NCI-H1092 (cell line): ENCODE data around the gene NOS2.

Source experiments
- DNase-seq: peaks from one replicate; lab custom pipeline; 2025; lab: John Stamatoyannopoulos, UW

The NOS2 gene

DNA sequence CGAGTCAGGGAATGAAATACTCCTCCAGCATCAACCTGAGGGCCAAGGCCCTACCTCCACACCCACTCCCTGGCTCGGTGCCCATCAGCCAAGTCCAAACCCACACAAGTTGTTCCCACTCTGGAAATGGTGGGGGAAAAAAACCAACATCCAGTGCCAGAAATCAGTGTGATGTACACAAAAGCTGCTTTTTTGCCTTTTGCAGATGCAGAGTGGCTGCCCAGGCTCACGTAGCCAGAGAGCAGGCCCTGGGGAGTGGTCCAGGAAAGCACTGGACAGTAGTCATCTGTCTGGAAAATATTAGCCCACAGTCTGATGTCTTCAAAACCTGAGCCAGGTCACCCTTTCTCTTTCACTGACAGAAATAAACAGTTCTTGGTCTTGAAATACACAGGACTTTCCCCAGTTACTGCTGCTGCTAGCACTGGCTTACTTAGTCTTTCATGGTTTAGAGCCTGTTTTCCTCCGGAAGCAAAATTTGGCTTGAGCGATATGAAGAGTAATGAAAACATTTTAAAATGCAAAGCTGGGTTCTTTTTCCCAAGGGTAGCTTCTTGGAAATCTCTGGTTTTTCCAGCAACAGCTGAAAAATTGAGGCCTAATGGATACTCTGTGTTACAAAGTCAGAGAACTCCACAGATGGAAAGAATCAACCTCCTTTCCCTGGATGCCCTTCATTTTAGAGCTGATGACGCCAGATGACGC, 18.2 kb upstream of the NOS2 start:
- DNase-seq, result no peak

DNA sequence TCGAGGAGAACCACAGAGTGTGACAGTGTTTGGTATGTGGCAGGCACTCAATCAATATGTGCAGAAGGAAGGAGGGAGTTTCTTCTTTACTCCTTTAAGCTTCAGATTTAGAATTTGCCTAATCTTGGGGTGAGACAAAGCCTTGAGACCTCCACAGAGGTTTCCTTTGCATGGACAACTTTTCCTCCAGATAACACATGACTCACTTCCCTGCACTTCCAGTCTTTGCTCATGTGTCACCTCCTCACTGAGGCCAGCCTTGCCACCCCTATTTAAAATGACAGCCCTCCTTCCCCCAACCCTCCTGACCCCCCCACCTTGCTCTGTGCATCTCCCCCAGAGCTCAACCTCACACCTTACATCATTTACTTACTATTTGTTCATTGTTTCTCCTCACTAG, 17.4 kb upstream of the NOS2 start:
- DNase-seq, result no peak

DNA sequence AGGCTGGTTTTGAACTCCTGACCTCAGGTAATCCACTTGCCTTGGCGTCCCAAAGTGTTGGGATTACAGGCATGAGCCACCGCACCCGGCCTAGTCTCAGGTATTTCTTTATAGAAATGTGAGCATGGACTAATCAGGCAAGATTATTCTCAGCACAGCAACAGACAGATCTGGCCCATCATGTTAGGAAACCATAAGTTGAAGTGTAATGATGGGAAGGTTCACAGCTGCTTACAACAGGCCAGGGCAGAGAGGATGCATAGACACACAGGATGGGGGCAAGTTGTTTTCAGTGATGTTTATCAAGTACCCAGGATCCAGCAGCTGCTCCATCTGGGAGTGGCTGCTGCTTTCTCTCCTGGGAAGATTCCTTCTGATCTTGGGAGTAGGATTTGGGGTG, 16.6 kb upstream of the NOS2 start:
- DNase-seq, result no peak

DNA sequence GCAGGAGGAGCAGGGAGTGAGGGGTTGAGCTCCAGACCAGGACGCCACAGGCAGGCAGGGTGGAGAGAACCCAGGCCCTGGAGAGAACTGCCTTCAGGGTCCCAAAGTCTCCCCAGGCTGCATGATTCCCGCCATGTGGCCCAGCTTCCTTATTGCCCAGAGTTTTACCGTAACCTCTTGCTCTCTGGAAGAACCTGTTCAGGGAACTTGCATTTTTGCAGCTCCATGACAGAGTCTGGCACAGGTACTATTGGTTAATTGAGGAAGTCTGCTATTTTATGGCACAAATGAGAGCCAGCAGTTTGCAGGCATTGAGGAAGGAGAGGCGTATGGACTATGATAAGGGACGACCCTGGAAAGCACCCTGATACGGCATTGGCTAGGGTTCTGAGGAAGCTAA, 11.6 kb upstream of the NOS2 start:
- no peak for DNase-seq

DNA sequence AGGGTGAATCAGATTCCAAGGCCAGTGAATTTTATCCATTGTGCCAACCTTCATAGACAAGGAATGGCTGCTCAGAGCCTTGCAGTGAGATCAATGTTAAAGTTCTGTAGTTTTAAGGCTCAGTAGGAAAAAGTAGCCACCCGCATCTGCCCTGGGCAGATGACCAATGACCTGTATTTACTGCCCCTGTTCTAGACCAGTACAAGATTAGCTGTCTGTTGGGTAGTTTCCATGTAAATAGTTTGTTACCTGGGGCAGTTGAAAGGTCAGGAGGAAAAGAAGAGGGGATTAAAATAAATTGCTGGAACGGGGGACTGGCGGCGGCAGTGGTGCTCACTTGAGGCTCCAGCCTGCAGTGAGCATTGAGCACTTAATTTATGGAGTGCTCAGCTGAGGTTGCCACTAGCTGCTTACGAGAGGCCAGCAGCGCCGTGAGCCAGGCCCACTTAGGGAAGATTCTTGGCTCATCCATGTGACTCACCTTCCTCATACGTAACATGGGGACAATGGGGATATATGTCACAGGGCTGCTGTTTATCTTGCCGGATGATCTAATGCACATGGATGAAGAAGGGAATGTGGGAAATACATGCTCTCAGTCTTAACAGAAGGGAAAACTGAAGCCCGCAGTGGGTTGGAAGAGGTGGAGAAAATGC, 10.7 kb upstream of the NOS2 start:
- no peak for DNase-seq

DNA sequence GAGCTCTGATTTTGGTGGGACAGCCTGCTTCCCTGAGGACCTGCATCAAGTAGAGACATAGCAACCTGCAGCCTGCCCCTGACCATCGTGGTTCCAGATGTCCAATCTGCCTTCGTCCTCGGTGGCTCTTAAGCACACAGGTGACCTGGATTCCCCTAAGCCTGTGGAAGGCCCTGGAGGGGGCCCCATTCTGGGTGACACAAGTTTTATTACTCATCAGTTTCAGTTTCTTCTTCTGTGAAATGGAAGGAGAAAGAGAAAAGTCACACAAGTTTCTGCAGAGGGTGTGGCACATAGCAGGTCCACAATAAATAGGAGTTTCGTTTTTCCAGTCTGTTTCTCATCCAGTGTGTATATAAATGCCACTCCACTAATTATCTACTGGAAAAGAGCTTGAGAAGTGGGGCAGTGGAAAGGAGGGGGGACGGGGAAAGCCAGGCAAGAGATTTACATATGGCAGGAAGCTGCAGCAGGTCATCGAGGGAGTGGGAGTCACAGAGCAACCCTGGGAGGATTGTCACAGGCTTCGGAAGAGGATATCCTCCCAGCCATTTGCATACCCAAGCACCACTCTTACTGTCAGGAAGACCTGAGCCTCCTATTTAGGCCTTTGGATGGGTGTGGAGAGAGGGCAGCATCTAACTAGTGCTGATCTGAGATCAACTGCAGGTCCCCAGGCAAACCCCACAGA, 10.0 kb upstream of the NOS2 start:
- no peak for DNase-seq

DNA sequence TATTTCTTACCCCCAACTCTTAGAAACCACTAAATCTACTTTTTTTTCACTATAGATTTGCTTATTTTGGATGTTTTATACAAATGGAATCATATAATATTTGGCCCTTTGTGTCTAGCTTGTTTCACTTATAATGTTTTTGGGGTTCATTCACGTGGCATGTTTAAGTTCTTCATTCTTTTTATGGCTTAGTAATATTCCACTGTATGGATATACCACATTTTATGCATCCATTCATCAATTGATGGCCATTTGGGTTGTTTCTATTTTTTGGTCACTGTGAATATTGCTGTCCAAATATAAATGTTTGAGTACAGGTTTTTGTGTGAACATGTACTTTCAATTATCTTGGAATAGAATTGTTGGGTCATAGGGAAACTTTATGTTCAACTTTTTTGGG, 9.2 kb upstream of the NOS2 start:
- no peak for DNase-seq

DNA sequence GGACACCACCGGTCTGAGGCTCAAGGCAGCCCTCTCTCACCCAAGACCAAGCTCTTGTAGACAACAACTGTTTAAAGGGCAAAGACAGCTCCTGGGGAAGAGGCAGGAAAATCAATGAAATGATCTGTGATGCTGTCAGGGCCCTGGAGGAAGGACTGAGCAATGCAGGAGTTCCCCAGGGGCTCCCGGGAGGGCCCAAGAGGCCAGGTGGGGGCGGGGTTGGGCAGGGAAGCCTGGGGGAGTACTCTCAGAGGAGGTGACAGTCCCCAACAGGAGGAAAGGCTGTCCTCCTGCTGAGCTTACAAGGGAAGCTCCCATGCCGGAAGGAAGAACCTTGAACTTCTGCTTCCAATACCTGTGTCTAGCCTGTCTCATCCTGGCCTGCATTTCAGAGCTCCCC, 8.3 kb upstream of the NOS2 start:
- no peak for DNase-seq

DNA sequence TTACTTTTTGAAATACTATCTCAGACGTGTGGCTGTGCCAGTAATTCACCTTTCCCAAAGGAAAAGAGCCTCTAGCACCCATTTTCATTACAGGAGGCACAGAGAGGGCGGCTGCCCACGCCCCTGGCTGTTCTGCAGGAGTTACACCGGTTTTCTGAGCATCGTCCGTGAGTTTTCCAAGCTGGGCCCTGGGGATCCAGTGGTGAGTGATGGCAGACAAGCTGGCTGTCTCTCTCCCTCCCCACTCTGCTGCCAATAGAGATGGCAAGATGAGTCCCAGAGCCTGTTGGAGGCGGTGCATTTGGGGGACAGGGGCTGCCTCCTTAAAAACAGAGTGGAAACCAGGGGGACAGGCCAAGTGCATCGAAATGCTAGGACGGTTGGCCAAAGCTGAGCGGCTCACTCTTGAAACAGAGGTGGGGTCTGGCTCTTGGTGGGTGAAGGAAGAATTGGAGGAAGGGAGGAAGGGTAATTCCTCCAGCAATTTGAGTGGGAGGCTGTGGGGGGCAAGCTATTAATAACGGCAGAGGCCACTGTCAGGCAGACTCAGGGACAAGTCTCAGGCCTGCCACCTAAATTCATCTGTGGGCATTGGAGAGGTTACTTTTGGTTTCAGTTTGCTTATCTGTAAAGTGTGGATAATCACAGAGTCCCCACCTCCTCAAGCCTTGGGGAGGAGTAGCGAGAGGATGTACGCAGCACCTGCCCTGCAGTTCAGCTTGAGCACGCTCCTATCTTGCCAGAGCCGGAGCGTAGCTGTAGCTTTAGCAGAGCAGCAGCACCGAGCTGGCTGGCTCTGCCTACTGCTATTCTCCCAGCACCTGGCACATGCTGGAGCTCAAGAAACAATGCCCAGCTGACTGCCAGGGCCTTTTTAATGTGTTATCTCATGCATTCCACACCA, 7.5 kb upstream of the NOS2 start:
- DNase-seq, result peak; percentile 9

DNA sequence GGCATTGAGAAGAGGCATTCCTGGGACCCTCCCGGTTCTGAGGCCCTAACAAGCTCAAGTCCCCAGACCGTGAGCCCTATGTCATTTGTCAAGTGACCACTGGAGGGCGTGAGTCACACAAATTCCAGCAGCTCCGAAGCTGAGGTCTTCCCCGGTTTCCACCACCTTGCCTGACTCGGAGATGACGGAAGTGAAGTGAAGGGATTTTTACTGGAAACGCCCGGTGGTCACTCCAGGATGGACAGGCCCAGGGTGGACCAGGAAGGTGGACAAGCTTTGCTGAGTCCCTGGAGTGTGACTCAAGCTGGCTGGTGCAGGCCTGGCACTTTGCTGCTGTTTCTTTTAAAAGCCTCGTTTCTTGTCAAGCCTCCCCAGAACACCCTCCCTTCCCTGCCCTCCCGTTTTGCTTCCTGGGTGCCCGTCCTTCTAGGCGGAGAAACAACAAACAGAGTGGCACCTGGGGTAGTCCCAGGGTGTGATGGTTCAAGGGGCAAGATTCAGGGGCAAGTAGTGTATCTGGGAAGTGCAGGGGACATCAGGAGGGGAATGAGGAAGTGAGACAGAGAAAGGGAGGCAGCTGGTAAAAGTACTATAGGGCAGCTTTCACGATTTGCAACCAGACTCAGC, 5.3 kb upstream of the NOS2 start:
- DNase-seq, result peak; percentile 73

DNA sequence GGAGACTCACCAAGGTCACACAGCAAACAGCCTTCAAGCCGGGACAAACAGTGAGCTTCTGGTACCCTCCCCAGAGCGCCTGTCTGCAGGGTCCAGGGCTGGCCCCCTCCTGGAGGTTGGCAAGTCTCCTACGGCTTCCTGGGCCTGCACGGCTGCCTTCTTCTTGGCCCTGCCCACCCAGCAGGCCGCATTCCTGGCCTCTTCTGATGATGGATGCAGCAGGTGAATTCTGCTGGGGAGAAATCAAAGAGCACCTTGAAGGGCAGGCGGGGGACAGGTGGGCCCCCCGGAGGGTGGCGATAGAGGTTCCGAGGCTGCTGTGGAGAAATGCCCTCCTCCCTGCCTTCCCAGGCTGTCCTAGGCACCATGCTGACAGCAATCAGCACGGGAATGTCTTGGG, 3.8 kb upstream of the NOS2 start:
- DNase-seq, result no peak

DNA sequence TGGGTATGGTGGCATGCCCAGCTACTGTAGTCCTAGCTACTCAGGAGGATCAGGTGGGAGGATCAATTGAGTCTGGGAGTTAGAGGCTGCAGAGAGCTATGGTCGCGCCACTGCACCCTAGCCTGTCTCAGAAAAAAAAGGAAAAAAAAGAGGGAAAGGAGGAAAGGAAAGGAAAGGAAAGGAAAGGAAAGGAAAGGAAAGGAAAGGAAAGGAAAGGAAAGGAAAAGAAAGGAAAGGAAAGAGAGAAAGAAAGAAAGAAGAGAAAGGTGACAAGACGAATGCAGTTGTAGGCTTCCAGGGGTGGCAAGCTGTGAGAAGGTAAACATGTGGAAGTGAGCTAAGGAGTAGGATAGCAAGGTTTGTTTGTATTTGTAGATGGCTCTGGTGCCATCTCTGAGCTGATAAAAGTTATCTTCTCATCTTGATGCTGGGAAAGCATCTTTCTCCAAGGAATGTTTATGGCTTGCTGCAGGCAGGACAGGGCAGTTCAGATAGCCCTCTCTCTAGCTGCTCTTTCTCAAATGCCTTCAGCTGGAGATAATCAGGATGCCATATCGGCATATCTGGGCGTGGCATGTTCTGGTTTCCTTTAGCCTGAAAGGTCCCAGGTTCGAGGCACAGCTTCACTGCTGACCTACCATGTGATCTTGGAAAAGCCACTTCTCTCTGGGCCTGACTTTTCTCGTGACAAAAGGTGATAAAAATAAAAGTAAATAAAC, 2.8 kb upstream of the NOS2 start:
- DNase-seq, result no peak

DNA sequence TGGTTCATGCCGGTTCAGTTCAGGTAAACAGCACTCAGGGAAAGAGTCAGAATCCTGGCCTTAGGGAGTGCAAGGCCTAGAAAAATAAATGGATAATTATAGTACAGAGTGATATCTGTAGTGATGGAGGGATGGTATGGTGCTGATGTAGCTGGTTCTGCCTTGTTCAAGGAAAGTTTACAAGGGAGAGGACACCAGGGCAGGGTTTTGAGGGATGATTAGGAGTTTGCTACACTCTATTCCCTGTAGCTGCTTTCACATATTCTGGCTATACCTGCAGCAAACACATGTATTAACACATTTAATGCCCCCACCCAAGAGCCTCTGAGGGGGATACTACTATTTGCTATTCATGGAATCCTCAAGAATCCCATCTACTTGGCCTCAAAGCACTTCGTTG, 1.7 kb upstream of the NOS2 start:
- no peak for DNase-seq

DNA sequence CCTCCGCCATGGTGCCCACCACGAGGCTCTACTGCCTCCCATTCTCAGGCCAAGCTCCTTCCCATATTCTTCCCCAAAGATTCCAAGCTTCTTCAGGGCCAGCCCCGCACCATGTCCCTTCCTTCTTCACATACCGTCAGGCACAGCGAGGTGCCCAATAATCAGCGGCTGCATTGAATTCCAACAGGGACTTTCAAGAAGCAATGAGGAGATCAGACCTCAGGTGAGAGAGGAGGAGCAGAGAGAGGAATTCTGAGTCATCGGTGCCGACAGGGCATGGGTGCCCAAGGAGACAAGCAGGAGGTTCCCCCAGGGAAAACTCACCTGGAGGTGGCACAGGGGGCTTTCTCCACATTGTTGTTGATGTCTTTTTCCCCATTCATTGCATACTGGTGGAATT, 2.0 kb downstream of the NOS2 start:
- DNase-seq, result no peak

DNA sequence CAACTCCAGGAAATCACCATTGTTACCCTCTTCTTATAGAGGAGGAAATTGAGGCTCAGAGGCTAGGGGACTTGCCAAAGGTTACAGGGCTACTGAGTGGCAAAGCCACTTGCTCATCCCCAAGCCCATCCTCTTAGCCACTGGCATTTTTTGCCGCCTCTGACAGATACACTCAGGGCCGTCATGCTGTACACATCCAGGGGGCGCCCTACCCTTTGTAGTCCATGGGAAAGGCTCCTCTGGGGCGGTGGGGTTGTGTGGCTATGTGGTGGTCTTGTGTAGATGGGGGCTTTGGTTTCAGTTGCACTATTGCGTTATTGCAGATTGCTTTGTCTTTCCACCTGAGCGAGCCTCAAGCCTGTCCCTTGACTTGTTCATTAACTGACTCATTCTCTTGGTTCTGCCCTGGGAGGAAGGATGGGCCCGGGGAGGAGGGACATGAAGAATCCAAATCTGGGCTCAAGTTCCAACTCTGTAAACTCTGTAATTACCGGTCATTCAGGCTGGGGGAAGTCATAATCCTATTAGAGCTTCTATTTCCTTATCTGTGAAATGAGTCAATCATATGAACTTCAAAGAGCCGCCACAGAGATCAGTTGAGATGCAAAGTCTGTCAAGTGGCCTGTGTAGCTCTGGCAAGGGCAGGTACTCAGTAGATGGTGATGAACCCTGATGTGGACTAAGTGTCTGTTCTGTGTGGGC, 2.8 kb downstream of the NOS2 start:
- no peak for DNase-seq

DNA sequence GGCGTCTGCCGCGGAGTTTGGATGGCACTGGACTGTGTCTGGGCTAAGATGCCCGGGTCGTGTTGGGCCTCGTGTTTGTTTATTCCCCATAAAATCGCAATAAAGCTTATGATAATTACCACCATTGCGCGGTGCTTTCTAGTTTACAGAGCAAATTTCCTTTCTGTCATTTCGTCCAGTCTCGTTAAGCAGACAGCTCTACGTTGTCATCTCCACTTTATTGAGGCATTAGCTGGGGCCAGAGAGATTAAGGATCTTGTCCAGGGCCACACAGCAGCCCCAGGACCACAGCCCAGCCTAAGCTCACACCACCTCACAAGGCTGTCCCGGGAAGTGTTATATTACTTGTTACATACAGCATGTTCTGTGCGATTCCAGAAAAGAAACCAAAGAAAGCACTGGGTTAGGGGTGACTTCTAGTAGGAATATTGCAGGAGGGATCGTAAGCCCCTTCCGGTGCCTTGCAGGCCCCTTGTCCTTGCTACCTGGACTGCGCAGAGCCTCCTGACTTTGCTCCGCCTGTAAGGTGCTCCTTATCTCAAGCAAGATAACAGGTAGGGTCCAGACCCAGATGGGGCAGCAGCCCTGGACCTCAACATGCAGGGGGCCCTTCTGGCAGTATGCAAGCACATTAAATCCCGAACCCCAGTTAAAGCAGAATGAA, 6.3 kb downstream of the NOS2 start:
- DNase-seq, result no peak

DNA sequence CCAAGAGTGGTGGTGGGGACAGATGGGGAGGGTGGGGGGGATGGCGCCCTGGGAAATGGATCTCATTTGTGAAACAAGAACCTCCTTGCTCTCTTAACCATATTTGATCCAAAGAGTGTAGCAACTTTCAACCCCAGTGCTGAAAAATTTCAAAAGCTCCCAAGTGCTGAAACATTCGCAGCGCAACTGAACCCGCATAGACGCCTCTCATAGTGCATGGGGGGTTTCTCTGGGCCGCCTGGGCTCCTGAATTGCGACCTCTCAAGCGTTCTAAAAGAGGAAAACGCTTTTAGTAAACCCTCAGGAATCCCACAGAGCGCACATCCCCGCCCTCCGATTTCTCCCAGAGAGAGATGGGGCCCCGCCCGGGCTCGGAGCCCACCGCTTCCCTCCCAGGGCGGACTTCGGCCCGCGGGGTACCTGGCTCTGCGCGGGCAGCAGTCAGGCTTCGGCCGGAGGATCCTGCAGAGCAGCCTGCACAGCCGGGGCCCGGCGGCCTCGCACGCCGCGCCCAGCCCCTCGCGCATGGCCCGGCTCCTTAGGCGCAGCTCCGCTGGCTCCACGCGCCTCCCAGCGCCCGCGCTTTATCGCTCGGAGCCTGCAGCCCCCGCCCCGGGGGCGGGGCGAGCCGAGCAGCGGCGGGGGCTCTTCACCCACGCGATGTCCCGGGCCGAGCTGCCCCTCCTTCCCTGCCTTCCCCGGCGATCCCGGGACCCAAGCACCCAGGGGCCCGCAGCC, 7.0 kb downstream of the NOS2 start:
- DNase-seq, result no peak

DNA sequence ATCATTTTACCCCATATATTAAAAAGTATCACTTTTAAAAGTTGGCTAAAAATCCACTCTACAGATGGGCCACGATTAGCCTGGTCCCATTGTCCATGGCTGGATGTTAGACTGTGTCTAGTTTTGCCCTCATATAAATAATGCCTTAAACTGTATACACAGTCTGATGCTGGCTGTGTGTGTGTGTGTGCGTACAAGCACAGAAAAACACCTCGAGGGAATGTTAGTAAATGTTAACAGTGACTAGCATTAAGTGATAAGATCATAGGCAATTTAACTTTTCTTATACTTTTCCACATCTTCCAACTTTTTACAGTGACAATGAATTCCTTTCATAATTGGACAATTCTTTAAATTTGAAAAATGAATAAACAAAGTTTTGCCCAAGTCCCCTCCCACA, 8.2 kb downstream of the NOS2 start:
- no peak for DNase-seq

DNA sequence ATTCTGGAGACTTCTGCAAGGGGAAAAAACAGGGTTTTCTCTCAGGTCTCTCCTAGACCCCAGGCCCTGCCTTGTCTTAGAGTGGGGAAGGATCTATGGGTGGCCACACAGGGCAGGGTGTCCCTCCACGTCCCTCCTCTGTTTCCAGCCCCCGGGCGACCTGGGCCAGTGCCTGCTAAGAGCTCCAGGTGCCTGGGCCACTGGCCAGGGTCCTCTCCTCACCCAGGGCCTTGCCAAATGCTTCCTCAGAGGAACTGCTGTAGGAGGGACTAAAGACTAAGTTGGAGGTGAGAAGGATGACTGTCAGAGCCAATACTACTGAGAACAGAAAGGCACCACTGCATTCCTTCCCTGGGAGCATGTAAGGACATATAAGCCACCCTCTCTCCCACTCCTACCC, 11.4 kb downstream of the NOS2 start:
- DNase-seq, result no peak
